NCI-H187 (cell line): Measurements from ENCODE around the gene GPNMB.
"Not testable (repeated sequence)": the region's sequence is repeated elsewhere in the genome, so short reads cannot be mapped to it uniquely, and the experiment has no call there.

Experiments
- DNase-seq, 2 experiments: peaks; one replicate each; lab custom pipeline; 2025; lab: John Stamatoyannopoulos, UW

GPNMB gene

DNA sequence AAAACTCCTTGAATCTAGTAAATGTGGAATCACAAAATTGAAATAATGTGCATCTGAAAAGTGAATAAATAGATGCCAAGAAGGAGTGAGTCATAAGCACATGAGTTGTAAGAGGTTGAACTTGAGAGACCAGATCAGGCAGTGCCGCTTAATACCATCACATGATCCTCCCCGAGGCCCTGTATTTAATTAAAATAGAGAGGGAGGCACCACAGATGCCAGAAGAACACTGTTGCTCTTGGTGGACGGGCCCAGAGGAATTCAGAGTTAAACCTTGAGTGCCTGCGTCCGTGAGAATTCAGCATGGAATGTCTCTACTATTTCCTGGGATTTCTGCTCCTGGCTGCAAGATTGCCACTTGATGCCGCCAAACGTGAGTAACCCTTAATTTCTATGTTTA, at the start of gene GPNMB:
TSS of gene GPNMB (plus strand) at position 221 of the 400 bp plus-strand sequence. CDS start at position 304, 83 bp downstream.
- DNase-seq = no peak

DNA sequence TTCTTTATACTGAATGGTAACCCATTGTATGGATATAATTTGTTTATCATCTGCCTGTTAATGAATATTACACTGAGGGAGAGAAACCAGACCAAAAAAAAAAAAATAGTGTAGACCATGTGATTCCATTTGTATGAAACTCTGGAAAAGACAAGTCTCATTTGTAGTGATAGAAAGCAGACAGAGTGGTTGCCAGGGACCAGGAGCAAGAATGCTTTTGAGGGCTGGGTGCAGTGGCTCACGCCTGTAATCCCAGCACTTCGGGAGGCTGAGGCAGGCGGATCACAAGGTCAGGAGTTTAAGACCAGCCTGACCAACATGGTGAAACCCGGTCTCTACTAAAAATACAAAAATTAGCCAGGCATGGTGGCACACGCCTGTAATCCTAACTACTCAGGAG, 48.8 kb upstream of the GPNMB start:
- DNase-seq = not testable (repeated sequence)

DNA sequence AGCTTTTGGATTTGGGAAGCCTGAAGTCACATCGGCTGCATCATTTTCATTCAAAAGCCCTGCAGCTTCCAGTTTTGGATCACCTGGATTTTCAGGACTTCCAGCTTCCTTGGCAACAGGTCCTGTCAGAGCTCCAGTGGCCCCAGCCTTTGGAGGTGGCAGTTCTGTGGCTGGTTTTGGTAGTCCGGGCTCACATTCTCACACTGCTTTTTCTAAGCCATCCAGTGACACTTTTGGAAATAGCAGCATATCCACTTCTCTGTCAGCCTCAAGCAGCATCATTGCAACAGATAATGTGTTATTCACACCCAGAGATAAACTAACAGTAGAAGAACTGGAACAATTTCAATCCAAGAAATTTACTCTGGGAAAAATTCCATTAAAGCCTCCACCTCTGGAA, 46.2 kb upstream of the GPNMB start:
- DNase-seq = no peak

DNA sequence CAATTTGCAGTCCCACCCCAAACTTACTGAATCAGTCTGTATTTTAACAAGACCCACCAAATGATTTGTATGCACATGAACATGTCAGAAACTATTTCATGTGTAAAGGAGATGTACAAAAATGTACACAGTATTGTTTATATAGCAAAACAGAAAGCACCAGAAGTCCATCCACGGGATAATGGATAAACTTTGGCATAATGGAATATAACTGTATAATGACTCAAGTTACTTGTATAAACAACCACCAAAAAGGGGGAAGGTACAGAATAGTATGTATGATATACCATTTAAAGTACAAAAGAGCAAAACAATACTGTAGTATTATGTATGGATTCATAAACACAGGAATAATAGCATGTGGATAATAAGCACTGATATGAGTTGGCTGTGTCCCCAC, 42.3 kb upstream of the GPNMB start:
- no peak for DNase-seq

DNA sequence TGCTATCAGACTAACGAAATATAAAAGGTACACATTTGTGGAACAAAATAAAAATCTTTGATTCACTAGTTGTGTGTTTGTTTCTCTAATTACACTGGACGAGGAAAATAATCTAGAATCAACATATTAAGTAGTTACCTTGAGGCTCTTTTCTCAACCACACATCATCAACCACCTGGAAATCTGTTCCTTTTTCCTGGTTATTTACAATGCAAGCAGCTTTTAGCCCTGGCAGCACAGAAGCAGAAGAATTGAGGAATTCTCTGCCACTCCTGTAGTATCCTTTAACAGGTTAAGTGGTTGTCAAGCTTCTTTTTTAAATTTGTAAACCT, 41.0 kb upstream of the GPNMB start:
- DNase-seq = no peak

DNA sequence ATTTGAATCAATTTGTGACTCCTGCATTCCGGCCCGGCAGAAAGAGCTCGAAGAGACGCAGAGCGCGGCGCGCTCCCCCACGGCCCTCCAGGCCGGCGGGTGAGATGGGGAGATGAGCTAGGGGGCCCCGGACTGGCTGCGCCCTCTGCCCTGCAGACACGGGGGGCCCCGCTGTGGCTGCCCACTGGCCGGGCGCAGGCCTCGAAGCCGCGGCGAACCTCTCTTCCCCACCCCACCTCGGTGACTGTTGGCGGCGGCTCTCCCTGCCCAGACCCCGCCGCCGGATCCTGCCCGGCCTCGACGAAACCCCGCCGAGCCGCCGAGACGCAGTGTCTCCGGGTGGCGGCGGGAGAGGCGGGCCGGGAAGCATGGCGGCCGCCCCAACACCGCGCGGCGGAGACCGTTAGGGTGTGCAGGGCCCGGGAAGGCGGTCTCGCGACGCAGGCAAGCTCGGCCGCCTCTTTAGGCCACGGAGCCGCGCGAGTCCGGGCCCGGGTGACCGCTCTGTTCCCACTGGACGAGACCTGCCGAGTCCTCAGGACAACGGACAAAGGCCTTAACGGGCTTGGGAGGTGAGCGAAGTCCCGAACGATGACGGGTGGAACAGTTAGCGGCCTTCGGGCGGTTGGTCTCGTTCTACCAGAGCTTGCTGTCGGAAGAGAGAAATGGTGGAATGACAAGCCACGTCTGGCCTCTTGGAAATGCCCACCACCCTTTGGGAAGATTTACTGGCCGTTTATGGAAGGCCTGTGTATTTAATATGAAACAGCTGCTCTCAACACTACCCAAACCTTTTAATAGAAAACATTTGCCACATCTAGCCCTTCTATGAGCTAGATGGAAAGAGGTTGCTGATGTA, 40.4 kb upstream of the GPNMB start:
- no peak for DNase-seq

DNA sequence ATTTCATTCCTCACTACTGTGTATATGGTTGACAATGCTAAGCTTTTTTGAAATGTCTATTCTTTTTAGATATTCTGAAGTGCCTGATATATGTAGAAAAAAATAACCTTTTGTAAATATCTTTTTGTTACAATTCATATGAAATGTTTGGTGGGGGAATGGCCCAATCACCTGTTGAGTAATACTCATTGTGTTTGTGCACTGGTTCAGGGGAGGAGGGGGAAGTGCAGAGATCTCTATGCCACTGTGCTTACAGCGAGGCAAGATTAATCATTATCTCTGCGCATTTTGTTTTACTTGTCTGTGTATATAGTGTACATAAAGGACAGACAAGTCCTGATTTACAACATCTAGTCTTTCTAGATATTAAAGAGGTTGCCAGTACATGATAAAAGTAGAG, 39.6 kb upstream of the GPNMB start:
- DNase-seq = no peak

DNA sequence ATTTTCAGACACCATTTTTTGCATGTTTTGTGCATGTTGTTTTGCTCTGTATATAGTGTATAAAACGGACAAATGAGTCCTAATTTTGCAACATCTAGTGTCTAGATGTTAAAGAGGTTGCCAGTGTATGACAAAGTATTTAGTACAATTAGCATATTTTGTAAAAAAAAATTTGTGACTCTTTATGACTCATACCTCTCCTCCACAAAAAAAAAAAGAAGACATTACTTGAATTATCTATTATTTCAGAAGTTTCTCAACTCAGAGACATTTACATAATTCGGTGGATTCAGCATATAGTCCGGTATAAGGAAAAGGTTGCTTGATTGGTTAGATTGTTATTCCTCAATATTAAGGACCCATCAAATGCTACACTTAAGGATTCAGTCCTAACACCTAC, 38.7 kb upstream of the GPNMB start:
- no peak for DNase-seq

DNA sequence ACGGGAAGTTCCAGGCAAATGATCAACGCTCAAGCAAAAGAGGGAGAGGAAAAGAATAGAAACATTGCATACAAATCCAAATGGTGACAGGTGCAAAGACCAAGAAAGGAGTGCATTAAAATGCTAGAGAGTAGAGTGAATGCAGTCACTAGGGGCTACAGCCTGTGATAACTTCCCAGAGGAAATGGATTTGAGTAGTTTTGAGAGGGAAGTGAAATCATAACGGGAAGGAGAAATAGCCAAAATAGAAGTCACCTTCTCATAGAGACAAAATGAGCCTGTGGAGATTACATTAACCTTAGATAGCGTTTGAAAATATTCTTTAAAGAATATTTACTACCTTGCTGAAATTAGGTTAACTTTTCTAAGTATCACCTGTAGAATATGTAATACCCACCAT, 38.3 kb upstream of the GPNMB start:
- no peak for DNase-seq

DNA sequence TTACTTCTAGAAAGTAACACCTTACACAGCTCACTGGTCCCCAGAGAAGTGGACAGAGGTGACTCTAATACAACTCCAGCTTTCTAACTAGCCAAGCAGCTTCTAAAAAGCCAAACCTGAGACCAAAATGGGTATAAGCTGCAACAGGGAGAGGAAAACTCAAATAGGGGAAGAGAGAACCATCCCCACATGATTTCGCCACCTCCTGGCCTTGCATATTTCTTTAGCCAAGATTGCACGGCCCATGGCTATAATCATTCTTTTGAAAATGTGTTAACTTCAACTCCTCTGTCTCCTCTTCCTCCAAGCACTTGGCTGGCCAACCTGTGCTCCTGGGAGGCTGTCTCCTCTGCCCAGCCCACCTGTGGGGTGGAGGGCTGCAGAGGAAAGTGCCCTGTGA, 36.1 kb upstream of the GPNMB start:
- no peak for DNase-seq

DNA sequence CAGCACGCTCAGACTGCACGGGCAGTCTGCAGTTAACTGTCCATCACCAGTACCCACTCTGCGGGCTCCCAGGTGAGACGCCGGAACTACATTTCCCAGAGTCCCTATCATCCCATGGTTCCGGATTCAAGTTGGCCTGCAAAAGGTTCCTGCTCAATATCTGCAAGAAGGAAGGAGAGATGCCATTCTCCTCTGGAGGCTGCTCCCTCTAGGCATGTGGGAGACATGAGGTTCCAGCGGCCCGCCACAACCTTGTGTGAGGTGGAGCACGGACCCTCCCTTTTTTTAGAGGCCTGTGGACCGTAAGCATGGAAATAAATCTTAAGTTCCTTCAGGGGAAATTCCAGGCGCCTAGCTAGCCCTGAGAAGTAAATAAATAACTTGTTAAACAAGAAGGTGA, 35.0 kb upstream of the GPNMB start:
- DNase-seq = no peak

DNA sequence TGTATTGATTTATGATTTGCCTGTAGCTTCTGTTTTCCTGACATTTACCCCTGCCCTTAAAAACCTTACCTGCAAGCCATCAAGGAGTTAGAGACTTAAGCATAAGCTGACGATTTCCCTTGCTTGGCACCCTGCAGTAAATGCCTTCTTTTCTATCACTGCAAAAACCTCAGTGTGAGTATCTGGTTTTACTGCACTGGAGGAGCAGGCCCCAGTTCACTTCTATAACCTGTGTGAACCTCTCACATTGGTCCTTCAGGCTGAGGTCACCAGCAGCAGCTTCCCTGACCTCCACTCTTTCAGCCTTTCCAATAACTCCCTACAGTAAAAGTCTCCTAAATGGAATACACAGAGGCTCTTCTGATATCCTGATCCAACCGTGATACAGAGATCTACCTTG, 34.2 kb upstream of the GPNMB start:
- no peak for DNase-seq

DNA sequence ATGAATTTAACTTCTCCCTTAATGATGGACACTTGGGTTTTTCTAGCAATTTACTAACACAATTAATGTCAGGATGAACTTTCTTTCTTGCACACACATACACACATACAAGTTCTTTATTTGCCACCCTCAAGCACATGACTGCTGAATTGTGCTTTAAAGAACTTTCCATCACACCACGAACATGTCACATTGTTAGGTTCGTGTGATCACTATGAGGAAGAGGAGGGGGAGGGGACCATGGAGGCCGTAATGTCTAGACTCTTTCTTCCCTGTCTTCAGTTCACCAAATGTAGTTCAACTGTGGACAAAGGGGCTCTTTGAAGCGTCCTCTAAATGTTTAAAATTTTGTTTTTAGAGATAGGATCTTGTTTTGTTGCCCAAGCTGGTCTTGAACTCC, 33.7 kb upstream of the GPNMB start:
- no peak for DNase-seq

DNA sequence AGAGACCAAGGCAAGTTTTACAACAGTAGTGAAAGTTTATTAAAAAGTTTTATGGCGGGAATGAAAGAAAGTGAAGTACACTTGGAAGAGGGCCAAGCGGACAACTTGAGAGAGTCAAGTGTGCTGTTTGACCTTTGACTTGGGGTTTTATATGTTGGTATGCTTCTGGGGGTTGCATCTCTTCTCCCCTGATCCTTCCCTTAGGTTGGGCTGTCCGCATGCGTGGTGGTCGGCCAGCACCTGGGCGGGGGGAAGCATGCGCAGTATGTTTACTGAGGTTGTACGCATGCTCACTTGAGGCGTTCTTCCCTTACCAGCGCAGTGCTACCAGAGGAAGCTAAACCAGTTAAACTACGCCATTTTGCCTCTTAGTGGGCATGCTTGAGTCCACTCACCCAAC, 32.8 kb upstream of the GPNMB start:
- no peak for DNase-seq

DNA sequence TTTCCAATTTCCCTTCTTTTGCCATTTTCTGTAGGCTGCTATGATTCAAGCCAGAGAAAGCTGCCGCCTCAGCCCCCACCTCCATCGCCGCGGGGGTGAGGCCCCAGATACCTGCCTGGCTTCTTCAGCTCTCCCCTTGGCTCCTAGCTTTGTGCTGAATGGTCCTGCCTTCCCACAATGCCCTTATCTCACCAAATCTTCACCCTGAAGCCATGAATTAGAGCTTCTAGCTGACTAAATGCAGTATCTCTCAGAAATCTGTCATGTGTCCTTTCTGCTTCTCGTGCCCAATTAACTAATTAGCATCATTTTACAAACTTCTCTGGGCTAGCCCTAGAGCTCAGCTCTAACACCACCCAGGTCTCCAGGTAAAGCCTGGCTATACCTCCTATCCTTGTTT, 32.2 kb upstream of the GPNMB start:
- no peak for DNase-seq

DNA sequence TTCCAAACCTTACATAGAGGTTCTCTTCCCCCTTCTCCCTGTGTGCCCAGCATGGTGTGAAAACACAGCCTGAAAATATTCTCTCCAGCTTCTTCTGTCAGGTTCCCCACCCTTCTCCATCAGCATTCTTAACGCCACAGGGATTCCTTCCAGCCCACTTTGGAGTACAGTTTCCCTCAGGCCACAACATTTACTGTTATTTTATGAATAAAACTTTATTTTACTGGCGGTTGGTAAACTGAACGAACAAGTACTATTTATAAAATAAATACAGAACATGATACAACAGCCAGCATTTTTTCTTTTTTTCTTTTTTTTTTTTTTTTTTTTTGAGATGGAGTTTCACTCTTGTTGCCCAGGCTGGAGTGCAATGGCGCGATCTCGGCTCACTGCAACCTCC, 31.6 kb upstream of the GPNMB start:
- DNase-seq = no peak

DNA sequence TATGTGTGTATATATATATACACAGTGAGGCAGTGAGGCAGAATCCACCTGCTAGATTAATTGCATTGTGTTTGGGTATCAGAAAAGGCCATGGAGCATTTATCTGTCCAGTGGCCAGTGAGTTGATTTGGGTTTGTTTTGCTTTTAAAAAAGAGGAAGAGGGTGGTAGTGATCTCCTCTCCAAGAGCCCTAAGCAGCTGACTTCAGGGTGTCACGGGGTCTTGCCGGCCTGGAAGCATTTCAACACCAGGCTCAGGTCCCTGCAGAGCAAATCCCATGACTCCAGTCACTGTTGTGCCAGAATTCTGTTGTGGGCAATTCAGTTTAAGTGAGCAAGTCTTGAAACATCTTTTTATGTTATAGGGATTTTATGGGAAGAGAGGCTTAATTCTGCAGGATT, 30.6 kb upstream of the GPNMB start:
- DNase-seq = no peak

DNA sequence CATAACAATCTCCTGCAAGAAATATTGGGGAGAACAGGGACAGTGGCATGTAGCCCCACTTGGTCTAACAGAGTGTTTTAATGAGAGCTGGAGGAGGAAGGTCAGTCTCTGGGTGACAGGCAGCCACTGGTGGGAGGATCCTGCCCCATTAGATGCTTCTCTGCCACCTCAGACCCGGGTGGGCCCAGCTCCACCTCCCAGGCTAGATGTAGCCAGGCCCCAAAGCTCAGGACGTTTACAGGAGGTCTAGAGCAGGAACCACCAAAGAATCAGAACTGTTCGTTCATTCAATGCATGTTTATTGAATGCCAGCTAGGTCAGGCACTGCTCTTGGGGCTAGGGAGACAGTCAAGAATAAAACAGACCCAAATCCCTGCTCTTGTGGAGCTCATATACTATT, 28.4 kb upstream of the GPNMB start:
- DNase-seq = no peak

DNA sequence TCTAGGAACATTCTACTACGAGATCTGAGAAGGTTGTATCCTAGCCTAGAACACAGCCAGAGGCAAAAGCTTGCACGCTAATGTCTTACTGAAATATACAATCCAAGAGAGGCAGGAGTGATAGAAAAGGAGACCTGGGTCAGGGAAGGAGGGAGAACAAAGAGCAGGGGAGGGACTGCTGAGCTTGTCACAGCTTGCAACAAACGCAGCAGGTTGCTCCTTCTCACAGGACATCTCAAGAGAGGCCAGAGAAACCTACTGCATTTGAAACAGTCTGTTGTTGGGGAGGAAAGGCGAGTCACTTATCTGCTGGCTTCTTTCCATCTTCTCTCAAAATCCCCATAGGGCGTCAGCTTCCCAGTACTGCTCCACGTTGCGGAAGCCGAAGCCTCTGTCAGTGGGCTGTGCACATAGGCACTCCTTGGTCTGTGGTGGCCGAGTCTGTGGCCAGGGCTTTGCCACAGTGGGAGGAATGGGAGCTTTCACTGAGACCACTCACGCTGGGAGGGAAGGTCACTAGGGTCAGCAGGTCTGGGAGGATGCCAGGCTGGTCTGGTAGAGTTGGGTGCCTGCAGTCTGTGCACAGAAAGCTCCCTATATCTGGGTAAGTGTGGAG, 25.8 kb upstream of the GPNMB start:
- no peak for DNase-seq

DNA sequence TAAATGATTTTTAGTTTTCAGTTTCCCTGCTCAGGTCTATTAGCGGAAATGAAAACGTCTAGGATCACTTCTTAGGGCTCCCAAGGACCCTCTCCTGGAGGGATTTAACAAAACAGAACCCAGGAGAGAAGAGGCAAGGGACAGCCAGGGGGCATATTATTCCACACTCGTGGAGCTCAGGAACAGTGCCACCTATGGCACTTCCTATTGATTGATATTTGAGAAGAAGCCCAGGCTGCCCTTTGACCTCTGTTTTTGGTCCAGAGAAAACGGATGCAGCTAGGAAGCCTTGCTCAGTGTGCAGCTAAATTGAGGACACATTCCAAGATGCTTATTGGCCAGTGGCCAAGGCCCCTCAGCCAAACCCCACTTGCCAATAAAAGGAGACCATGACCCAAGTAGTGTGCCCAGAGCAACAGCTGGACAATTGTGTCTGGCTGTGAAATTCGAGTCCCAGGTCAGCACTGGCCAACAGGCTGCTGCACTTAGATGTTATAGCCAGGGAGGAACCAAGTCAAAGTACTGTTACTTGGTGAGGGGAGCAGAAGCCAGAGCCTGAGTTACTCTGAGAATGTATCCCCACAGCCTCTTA, 24.0 kb upstream of the GPNMB start:
- DNase-seq = no peak

DNA sequence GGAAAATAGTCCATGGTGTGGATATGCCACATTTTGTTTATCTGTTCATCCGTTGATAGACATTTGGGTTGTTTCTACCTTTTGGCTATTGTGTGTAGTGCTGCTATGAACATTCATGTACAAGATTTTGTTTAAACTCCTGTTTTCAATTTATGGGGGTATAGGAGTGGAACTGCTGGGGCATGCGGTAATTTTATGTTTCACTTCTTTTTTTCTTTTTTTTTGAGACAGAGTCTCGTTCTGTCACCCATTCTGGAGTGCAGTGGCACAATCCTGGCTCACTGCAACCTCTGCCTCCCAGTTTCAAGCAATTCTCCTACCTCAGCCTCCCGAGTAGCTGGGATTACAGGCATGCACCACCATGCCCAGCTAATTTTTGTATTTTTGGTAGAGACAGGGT, 22.2 kb upstream of the GPNMB start:
- not testable (repeated sequence) for DNase-seq

DNA sequence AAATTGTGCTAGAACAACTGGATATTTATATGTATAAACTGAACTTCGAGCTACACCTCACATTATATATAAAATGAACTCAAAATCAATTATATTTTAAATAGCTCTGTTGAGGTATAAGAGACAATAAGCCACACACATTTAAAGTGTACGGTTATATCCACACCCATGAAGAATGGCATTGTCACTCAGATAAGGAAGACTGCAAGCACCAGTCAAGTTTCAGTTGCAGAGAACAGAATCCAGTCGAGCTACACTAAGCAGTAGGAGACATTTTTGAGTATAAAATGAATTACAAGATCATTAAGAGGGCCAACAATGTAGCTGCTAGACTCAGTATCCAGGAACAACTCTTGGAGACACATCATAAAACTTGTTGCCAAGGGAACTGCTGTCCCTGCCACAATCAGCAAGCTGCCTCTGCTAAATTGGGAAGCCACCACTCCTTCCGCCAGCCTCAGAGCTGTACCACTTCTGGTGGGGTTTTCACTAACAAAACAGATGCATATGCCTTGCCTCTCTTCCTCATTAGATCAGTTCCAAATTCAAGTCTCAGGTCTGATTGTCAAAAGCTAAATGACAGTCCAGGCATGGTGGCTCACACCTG, 19.6 kb upstream of the GPNMB start:
- DNase-seq = no peak

DNA sequence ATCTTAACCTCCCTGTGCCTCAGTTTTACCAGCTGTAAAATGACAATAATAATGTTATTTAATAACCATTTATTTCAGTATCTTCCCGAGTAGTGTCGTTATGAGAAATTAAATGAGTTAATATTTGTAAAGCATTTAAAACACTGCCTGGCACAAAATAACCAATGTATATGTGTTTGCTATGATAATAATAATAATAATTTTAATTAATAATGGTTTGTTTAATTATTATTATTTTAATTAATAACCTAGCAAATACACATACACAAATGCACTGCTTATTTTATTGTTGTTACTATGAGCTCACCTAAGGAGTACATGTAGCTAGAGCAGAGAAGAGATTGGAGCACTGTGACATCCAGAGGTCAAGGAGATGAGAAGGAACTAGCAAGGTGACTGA, 18.2 kb upstream of the GPNMB start:
- no peak for DNase-seq
